Neural cell (in vitro differentiated cells): Measurements from ENCODE around the gene ZNF462. TPM values are rescaled to one million over a fixed set of nuclear protein-coding genes. Genes with fewer than 3 reads are reported as not detected.

ENCODE experiments used
- H2AFZ ChIP-seq: fragments of 200-600, 300-800 bp; sonication (generic), shearing (Covaris generic); 2 replicates; pipeline ENCODE4 v1.6.0; 2014; ENCODE audit warnings: low read depth, mild to moderate bottlenecking, antibody characterized with exemption, low read length, moderate library complexity
- H3F3A ChIP-seq: fragments of 200-600 bp; shearing (Covaris generic); 2 replicates; pipeline ENCODE4 v1.6.1; 2016; ENCODE audit warnings: mild to moderate bottlenecking, moderate library complexity, mixed read lengths, antibody characterized with exemption, low read length; ENCODE audit not compliant: insufficient read depth, poor library complexity, severe bottlenecking
- H3K27ac ChIP-seq: fragments of 200-600, 300-800 bp; sonication (generic), shearing (Covaris generic); 2 replicates; pipeline ENCODE4 v1.5.1; 2014; ENCODE audit warnings: mild to moderate bottlenecking, low read length, moderate library complexity
- H3K27me3 ChIP-seq: fragments of 300-800, 200-600 bp; sonication (generic), shearing (Covaris generic); 2 replicates; pipeline ENCODE4 v1.6.0; 2014; ENCODE audit warnings: mild to moderate bottlenecking, low read depth, low read length, moderate library complexity; ENCODE audit not compliant: insufficient read depth
- H3K36me3 ChIP-seq: fragments of 300-800, 200-600 bp; sonication (generic), shearing (Covaris generic); 2 replicates; pipeline ENCODE4 v1.5.1; 2014; ENCODE audit warnings: mild to moderate bottlenecking, antibody characterized with exemption, low read length, moderate library complexity; ENCODE audit not compliant: insufficient read depth
- H3K4me2 ChIP-seq: fragments of 300-800, 200-600 bp; sonication (generic), shearing (Covaris generic); 2 replicates; pipeline ENCODE4 v1.6.0; 2014; ENCODE audit warnings: mild to moderate bottlenecking, low read length
- H3K4me3 ChIP-seq: fragments of 300-800, 200-600 bp; sonication (generic), shearing (Covaris generic); 2 replicates; pipeline ENCODE4 v1.5.1; 2014; ENCODE audit warnings: mild to moderate bottlenecking, low read length, moderate library complexity
- H3K79me2 ChIP-seq: fragments of 200-600 bp; shearing (Covaris generic); replicated peaks from 2 replicates; pipeline ENCODE4 v1.6.0; 2014; ENCODE audit warnings: mild to moderate bottlenecking, low read length, moderate library complexity; ENCODE audit not compliant: insufficient read depth
- H3K9ac ChIP-seq: fragments of 300-800, 200-600 bp; sonication (generic), shearing (Covaris generic); 2 replicates; pipeline ENCODE4 v1.6.1; 2016; ENCODE audit warnings: mild to moderate bottlenecking, low read length, mixed read lengths
- H3K9me2 ChIP-seq: fragments of 200-600 bp; shearing (Covaris generic); 2 replicates; pipeline ENCODE4 v1.6.1; 2016; ENCODE audit warnings: mild to moderate bottlenecking, low read length, mixed read lengths; ENCODE audit not compliant: insufficient read depth
- H3K9me3 ChIP-seq: fragments of 200-600, 300-800 bp; sonication (generic), shearing (Covaris generic); 2 replicates; pipeline ENCODE4 v1.6.1; 2016; ENCODE audit warnings: mild to moderate bottlenecking, mixed run types, low read length, moderate library complexity, mixed read lengths
- H4K20me1 ChIP-seq: fragments of 200-600 bp; shearing (Covaris generic); 2 replicates; pipeline ENCODE4 v1.6.1; 2016; ENCODE audit warnings: mild to moderate bottlenecking, mixed run types; ENCODE audit not compliant: insufficient read depth
- CTCF ChIP-seq: fragments of 450-650 bp; IDR thresholded peaks from 2 replicates; pipeline ENCODE4 v1.5.1; 2014; ENCODE audit warnings: antibody characterized with exemption, mild to moderate bottlenecking, moderate library complexity; ENCODE audit not compliant: poor library complexity, severe bottlenecking
- EP300 ChIP-seq: fragments of 450-650 bp; conservative IDR thresholded peaks from 2 replicates; pipeline ENCODE4 v1.6.1; 2014; ENCODE audit warnings: antibody characterized with exemption, mild to moderate bottlenecking, moderate library complexity; ENCODE audit not compliant: poor library complexity, severe bottlenecking
- EZH2 ChIP-seq: fragments of 200-600, 300-800 bp; shearing (Covaris generic), sonication (generic); IDR thresholded peaks from 2 replicates; pipeline ENCODE4 v1.6.1; 2014; ENCODE audit warnings: antibody characterized with exemption, low read length, borderline replicate concordance, mild to moderate bottlenecking; ENCODE audit not compliant: insufficient read depth, poor library complexity, severe bottlenecking
- MXI1 ChIP-seq: fragments of 450-650 bp; conservative IDR thresholded peaks from 2 replicates; pipeline ENCODE4 v1.6.1; 2014; ENCODE audit warnings: antibody characterized with exemption, mild to moderate bottlenecking; ENCODE audit not compliant: poor library complexity, severe bottlenecking
- POLR2AphosphoS5 ChIP-seq: IDR thresholded peaks from 2 replicates; pipeline ENCODE4 v1.6.1; 2012
- RAD21 ChIP-seq: fragments of 450-650 bp; conservative IDR thresholded peaks from 2 replicates; pipeline ENCODE4 v1.6.1; 2014; ENCODE audit warnings: antibody characterized with exemption, mild to moderate bottlenecking, moderate library complexity
- SMC3 ChIP-seq: fragments of 450-650 bp; conservative IDR thresholded peaks from 2 replicates; pipeline ENCODE4 v1.6.1; 2014; ENCODE audit warnings: antibody characterized with exemption, mild to moderate bottlenecking, moderate library complexity; ENCODE audit not compliant: poor library complexity
- TAF1 ChIP-seq: IDR thresholded peaks from 2 replicates; pipeline ENCODE4 v1.6.1; 2012; ENCODE audit warnings: low read depth
- polyA plus RNA-seq: library from polyadenylated mRNA; depleted of rRNA; stranded (reverse); fragments of >200 nt; gene quantifications from 2 replicates; pipeline ENCODE4 v1.2.3, GENCODE V29; 2014
- TF ChIP-seq, protein P1 (sequence below): IDR thresholded peaks from 2 replicates; pipeline ENCODE4 v1.6.1; 2012; ENCODE audit warnings: borderline replicate concordance

ZNF462 gene
- polyA plus RNA-seq, 1 donor from 2014 or later, result 9.1 TPM

DNA sequence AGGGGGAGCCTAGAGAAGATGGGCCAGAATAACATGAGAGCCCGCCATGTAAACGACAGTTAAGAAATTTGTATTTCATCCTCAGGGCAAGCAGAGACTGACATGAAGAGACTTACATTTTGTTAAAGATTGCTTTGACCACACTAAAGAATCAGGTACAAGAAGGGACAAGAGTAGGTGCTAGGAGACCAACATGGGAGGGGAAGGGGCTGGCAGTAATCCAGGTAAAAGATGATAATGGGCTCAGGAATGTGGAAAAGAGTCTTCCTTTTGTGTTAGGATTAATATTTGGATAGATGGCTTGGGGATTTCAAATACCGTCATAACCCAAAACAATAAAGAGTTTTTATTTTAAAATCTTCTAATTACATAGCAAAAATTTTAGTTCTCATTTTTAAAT is 137.3 kb downstream of the ZNF462 start:
- H3K27me3 ChIP-seq, result no peaks in the 10 kb centered on the region
- no peaks in the 10 kb centered on the region for H4K20me1 ChIP-seq
- no peak overlapping the region for H3K27ac ChIP-seq
- H3F3A ChIP-seq, result no peaks in the 10 kb centered on the region
- H2AFZ ChIP-seq, result no peak overlapping the region
- no peak overlapping the region for H3K4me3 ChIP-seq
- no peaks in the 10 kb centered on the region for H3K9me3 ChIP-seq
- no peak overlapping the region for H3K4me2 ChIP-seq
- peaks cover 12% of the 10 kb centered on the region for H3K36me3 ChIP-seq
- TF ChIP-seq POLR2AphosphoS5 (no peak), EZH2 (no peak), EP300 (no peak), CTCF (no peak), RAD21 (no peak), SMC3 (no peak), TAF1 (no peak), MXI1 (no peak)
- TF ChIP-seq, protein P1, sequence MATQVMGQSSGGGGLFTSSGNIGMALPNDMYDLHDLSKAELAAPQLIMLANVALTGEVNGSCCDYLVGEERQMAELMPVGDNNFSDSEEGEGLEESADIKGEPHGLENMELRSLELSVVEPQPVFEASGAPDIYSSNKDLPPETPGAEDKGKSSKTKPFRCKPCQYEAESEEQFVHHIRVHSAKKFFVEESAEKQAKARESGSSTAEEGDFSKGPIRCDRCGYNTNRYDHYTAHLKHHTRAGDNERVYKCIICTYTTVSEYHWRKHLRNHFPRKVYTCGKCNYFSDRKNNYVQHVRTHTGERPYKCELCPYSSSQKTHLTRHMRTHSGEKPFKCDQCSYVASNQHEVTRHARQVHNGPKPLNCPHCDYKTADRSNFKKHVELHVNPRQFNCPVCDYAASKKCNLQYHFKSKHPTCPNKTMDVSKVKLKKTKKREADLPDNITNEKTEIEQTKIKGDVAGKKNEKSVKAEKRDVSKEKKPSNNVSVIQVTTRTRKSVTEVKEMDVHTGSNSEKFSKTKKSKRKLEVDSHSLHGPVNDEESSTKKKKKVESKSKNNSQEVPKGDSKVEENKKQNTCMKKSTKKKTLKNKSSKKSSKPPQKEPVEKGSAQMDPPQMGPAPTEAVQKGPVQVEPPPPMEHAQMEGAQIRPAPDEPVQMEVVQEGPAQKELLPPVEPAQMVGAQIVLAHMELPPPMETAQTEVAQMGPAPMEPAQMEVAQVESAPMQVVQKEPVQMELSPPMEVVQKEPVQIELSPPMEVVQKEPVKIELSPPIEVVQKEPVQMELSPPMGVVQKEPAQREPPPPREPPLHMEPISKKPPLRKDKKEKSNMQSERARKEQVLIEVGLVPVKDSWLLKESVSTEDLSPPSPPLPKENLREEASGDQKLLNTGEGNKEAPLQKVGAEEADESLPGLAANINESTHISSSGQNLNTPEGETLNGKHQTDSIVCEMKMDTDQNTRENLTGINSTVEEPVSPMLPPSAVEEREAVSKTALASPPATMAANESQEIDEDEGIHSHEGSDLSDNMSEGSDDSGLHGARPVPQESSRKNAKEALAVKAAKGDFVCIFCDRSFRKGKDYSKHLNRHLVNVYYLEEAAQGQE, result no peak
- no peaks in the 10 kb centered on the region for H3K79me2 ChIP-seq
- H3K9me2 ChIP-seq, result no peaks in the 10 kb centered on the region
- H3K9ac ChIP-seq, result no peak overlapping the region

- Histone ChIP-seq H3K9ac (no peak overlapping the region), H3K79me2 (no peaks in the 10 kb centered on the region), H3K36me3 (peaks cover 30% of the 10 kb centered on the region), H2AFZ (no peak overlapping the region), H3K4me3 (no peak overlapping the region), H3F3A (no peaks in the 10 kb centered on the region), H3K27me3 (no peaks in the 10 kb centered on the region), H3K9me3 (no peaks in the 10 kb centered on the region), H3K9me2 (no peaks in the 10 kb centered on the region), H4K20me1 (no peaks in the 10 kb centered on the region), H3K27ac (no peak overlapping the region), H3K4me2 (no peak overlapping the region)
- TF ChIP-seq, protein P1, result no peak
- TF ChIP-seq EP300, result no peak
- no peak for TF ChIP-seq SMC3
- TF ChIP-seq MXI1, result no peak
- no peak for TF ChIP-seq POLR2AphosphoS5
- no peak for TF ChIP-seq TAF1
- no peak for TF ChIP-seq RAD21
- no peak for TF ChIP-seq CTCF
- TF ChIP-seq EZH2, result no peak
These were observed 142.2 kb downstream of the ZNF462 start for GRCh38 chr9:107005201-107005600.
